ENCODE data around the gene DCST2.

The DCST2 gene

GRCh38 chr1:155026588-155026987 lies 7.0 kb downstream of the DCST2 start:
- peak; percentile 39 for ATAC-seq
- no peak for DNase-seq

- DNase-seq (no peak), ATAC-seq (no peak)
These were observed 7.4 kb downstream of the DCST2 start for GRCh38 chr1:155026154-155026553.

GRCh38 chr1:155024315-155024714 lies 9.3 kb downstream of the DCST2 start:
- DNase-seq: no peak
- no peak for ATAC-seq

- ATAC-seq (no peak), DNase-seq (no peak)
These were observed 10.0 kb downstream of the DCST2 start for GRCh38 chr1:155023627-155024026.

GRCh38 chr1:155022927-155023236 lies 10.7 kb downstream of the DCST2 start:
- no peak for DNase-seq
- no peak for ATAC-seq

GRCh38 chr1:155022136-155022926 lies 11.2 kb downstream of the DCST2 start:
- DNase-seq: no peak
- no peak for ATAC-seq

GRCh38 chr1:155019377-155020245 lies 14.0 kb downstream of the DCST2 start:
- no peak for DNase-seq
- no peak for ATAC-seq

- ATAC-seq (no peak), DNase-seq (no peak)
These were observed 14.8 kb downstream of the DCST2 start for GRCh38 chr1:155018617-155019348.

GRCh38 chr1:155017946-155018316 lies 15.7 kb downstream of the DCST2 start:
- no peak for ATAC-seq
- no peak for DNase-seq

- ATAC-seq: peak; percentile 93
- DNase-seq: peak; percentile 94
These were observed 16.3 kb downstream of the DCST2 start for GRCh38 chr1:155017041-155017945.

- DNase-seq (no peak), ATAC-seq (no peak)
These were observed 17.2 kb downstream of the DCST2 start for GRCh38 chr1:155016231-155016831.

- no peak for ATAC-seq
- DNase-seq: no peak
These were observed 17.9 kb downstream of the DCST2 start for GRCh38 chr1:155015527-155016230.

GRCh38 chr1:155014709-155015508 lies 18.7 kb downstream of the DCST2 start:
- no peak for DNase-seq
- ATAC-seq: no peak

GRCh38 chr1:155013632-155014031 lies 19.9 kb downstream of the DCST2 start:
- ATAC-seq: no peak
- no peak for DNase-seq

- ATAC-seq (no peak), DNase-seq (no peak)
These were observed 20.6 kb downstream of the DCST2 start for GRCh38 chr1:155012776-155013602.

GRCh38 chr1:155012026-155012546 lies 21.5 kb downstream of the DCST2 start:
- DNase-seq (no peak), ATAC-seq (no peak)

GRCh38 chr1:155011437-155012025 lies 22.1 kb downstream of the DCST2 start:
- ATAC-seq: no peak
- no peak for DNase-seq

- DNase-seq (no peak), ATAC-seq (no peak)
These were observed 22.6 kb downstream of the DCST2 start for GRCh38 chr1:155011004-155011416.
